GM19467 (cell line): ENCODE measurements around the gene POU2AF3.
"Not testable (repeated sequence)": the region's sequence is repeated elsewhere in the genome, so short reads cannot be mapped to it uniquely, and the experiment has no call there.

Experiments
- ATAC-seq: cut with Tn5 transposase; IDR thresholded peaks from one replicate; pipeline ENCODE4 v1.9.1; 2021; ENCODE audit warnings: mild to moderate bottlenecking, moderate library complexity; ENCODE audit not compliant: unreplicated experiment

Gene POU2AF3

GRCh38 chr11:111298413-111299100 lies at the start of gene POU2AF3:
Gene POU2AF3, plus strand, starts transcription at chr11:111298546. Its CDS starts 36 bp downstream, at chr11:111298582.
- ATAC-seq: peak; percentile 25

GRCh38 chr11:111250936-111251335 lies 47.4 kb upstream of the POU2AF3 start:
- ATAC-seq: no peak

DNA sequence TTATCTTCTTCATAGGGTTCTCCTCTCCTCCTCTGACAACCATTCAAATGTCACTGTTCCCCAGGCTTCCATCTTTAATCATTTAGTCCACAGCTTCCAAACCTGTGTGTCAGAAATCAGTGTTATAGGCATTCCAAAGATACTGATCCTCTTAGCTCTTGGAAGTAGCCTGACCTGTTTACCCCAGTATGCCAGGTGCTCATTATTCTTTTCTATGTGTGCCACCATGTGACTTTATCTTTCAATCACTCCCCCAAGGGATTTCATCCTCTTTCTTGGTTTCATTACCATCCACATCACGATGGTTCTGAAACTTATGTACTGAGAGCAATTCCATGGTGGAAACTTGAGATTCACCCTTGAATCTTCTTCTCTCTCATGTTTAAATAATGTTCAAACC lies 45.2 kb upstream of the POU2AF3 start:
- no peak for ATAC-seq

GRCh38 chr11:111253630-111254029 lies 44.7 kb upstream of the POU2AF3 start:
- ATAC-seq: no peak

GRCh38 chr11:111258046-111258445 lies 40.3 kb upstream of the POU2AF3 start:
- no peak for ATAC-seq

- ATAC-seq: no peak
These were observed 38.5 kb upstream of the POU2AF3 start for GRCh38 chr11:111259896-111260295.

DNA sequence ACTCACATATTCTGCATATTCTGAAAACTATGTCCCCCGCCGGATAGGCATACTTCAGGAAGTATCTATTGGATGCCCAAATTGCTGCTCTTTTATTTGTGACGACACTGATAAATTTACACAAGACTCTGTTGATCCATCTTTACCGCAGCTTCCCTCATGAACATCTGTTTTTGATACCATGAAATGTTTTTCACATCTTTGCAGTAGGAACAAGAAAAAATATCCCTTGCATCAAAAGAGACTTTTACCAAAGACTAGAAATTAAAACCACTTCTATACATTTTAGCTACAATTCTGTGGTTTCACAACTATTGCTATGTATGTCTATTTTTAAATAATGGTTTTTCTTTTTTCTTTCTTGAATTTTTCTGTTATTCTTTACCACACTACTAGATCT lies 37.5 kb upstream of the POU2AF3 start:
- no peak for ATAC-seq

- ATAC-seq: no peak
These were observed 33.7 kb upstream of the POU2AF3 start for GRCh38 chr11:111264646-111265045.

- no peak for ATAC-seq
These were observed 32.9 kb upstream of the POU2AF3 start for GRCh38 chr11:111265421-111265820.

- ATAC-seq: not testable (repeated sequence)
These were observed 30.0 kb upstream of the POU2AF3 start for GRCh38 chr11:111268303-111268702.

- no peak for ATAC-seq
These were observed 29.0 kb upstream of the POU2AF3 start for GRCh38 chr11:111269146-111269868.

GRCh38 chr11:111272420-111272819 lies 25.9 kb upstream of the POU2AF3 start:
- no peak for ATAC-seq

DNA sequence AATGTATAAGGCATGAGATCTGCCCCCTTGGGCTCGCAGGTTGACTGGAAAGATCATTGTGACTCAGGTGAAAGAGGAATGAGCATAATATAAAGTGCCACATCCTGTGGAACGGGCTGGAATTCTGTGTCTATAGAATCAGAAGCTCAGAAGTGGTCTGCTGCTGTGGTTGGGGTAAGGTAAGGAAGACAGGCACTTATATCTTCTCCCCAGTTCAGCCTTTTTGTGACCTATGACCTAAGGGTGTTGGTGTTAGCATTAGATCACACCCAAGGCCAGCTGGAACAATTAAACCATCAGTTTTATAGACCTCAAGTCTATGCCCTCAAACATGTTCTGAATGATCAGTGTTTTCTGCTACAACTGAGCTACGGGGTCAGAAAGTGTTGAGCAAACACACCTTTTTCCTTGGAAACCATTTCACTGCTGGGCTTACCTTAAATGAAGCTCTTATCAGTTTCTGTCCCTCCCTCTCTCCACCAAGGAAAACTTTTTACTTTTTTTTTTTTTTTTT lies 15.7 kb upstream of the POU2AF3 start:
- no peak for ATAC-seq

GRCh38 chr11:111283945-111284481 lies 14.3 kb upstream of the POU2AF3 start:
- no peak for ATAC-seq

DNA sequence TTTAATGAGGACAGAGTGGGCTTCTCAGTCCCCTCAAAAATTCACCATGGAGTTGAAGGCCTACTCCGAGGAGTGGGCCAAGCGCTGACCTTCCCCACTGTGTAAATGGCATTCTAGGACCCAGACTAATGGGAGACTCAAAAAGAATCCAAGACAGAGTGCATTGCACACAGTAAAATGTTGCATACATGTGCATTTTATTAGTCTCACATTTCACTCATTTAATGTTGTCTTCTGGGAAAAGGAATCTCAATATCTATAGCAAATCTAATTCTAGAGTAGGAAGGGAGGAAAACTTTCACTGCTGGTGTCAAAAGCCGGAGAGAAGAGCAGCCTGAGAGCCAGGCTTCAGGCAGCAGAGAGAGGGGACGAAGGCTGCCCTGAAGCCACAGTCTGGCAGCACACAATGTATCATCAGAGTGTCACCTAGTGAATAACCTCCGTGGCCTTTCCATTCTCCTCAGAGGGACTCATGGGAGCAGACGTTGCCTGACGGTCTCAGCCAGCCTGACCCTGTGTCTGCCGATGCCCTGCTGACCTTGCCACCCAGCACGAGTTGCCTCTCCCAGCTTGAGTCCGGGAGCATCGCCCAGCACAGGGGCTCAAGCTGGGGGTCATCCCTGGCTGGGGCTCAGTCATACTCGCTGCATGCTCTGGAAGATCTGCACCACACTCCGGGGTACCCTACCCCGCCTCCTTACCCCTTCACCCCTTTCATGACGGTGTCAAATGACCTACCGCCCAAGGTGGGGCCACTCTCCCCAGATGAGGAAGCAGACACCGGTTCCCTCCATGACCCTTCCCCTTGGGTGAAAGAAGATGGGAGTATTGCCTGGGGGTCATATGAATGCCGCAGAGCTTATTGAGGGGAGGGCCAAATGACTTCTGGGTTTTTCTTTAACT lies 12.9 kb upstream of the POU2AF3 start:
- no peak for ATAC-seq

DNA sequence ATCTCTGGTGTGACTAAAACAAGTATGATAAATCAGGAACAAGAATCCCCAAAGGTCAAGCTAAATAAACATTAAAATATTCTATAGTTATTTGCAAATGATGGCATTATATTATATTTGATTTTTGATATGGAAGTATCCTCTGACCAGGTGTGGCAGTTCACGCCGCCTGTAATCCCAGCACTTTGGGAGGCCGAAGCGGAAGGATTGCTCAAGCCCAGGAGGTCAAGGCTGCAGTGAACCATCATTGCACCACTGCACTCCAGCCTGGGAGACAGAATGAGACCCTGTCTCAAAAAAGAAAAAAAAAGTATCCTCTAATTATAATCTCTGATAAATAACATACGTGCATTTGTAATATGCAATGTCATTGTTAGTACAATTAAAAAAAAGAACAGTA lies 6.6 kb upstream of the POU2AF3 start:
- ATAC-seq: no peak

- not testable (repeated sequence) for ATAC-seq
These were observed 5.9 kb upstream of the POU2AF3 start for GRCh38 chr11:111292408-111292807.

- no peak for ATAC-seq
These were observed 2.1 kb upstream of the POU2AF3 start for GRCh38 chr11:111296196-111296595.

- ATAC-seq: no peak
These were observed 650 bp upstream of the POU2AF3 start for GRCh38 chr11:111297696-111298095.

GRCh38 chr11:111299101-111300026 lies 1.0 kb downstream of the POU2AF3 start:
- ATAC-seq: peak; percentile 55
